Epithelial cell of proximal tubule (primary cell): ENCODE measurements around the gene GLYATL1. TPM values are rescaled to one million over a fixed set of nuclear protein-coding genes. Genes with fewer than 3 reads are reported as not detected.

Source experiments
- DNase-seq: peaks from one replicate; pipeline ENCODE4 v3.0.0-alpha.2; 2011; ENCODE audit warnings: low read depth
- H3K4me3 ChIP-seq: 2 replicates; pipeline ENCODE4 v1.5.1; 2011; ENCODE audit warnings: low read depth, mild to moderate bottlenecking, low read length
- CTCF ChIP-seq: conservative IDR thresholded peaks from 2 replicates; pipeline ENCODE4 v1.5.1; 2012; ENCODE audit warnings: low read depth, mild to moderate bottlenecking, low read length
- total RNA-seq: library from RNA; depleted of rRNA; stranded (reverse); fragments of >200 nt; gene quantifications from 2 replicates; pipeline ENCODE4 v1.2.3, GENCODE V29; 2015

Gene GLYATL1
- total RNA-seq, 1 donor from 2014 or later: 1.7 TPM

- H3K4me3 ChIP-seq: no peak overlapping the region
- no peak for DNase-seq
- TF ChIP-seq CTCF: no peak
Measured at GRCh38 chr11:58924230-58924629, 15.1 kb upstream of the GLYATL1 start.

GRCh38 chr11:58926251-58926650 lies 13.0 kb upstream of the GLYATL1 start:
- DNase-seq: no peak

GRCh38 chr11:58926695-58927094 lies 12.6 kb upstream of the GLYATL1 start:
- DNase-seq: peak; percentile 88
- no peak overlapping the region for H3K4me3 ChIP-seq
- no peak for TF ChIP-seq CTCF

More at GRCh38 chr11:58926251-58926650, 13.0 kb upstream of the GLYATL1 start:
- H3K4me3 ChIP-seq: no peak overlapping the region
- no peak for TF ChIP-seq CTCF

- no peak for TF ChIP-seq CTCF
- no peak for DNase-seq
- H3K4me3 ChIP-seq: peak overlapping the region; percentile 54
Measured at GRCh38 chr11:58927393-58928106, 11.7 kb upstream of the GLYATL1 start.

- TF ChIP-seq CTCF: no peak
- DNase-seq: peak; percentile 82
- H3K4me3 ChIP-seq: peak overlapping the region; percentile 54
Measured at GRCh38 chr11:58928107-58928499, 11.2 kb upstream of the GLYATL1 start.

GRCh38 chr11:58928691-58929090 lies 10.6 kb upstream of the GLYATL1 start:
- H3K4me3 ChIP-seq: peak overlapping the region; percentile 54
- TF ChIP-seq CTCF: no peak
- no peak for DNase-seq

GRCh38 chr11:58930926-58931325 lies 8.4 kb upstream of the GLYATL1 start:
- DNase-seq: no peak
- no peak for TF ChIP-seq CTCF
- H3K4me3 ChIP-seq: no peak overlapping the region
